Stimulated activated CD4-positive, alpha-beta T cell treated with anti-CD3 and anti-CD28 coated beads, Interleukin-1b, Interleukin-23, amount 100 ng/mL, for 4 hours (primary cell): ENCODE data around the gene TINAG.

Experiments
- DNase-seq, 2 donors: peaks; one replicate each; pipeline ENCODE4 v3.0.0-alpha.2; 2020; ENCODE audit warnings: low read depth in 2 of 2

The TINAG gene

GRCh38 chr6:54427396-54427937, 119.2 kb downstream of the TINAG start:
- no peak for DNase-seq

- no peak for DNase-seq
Observed at GRCh38 chr6:54428431-54428830, 120.2 kb downstream of the TINAG start.

DNA sequence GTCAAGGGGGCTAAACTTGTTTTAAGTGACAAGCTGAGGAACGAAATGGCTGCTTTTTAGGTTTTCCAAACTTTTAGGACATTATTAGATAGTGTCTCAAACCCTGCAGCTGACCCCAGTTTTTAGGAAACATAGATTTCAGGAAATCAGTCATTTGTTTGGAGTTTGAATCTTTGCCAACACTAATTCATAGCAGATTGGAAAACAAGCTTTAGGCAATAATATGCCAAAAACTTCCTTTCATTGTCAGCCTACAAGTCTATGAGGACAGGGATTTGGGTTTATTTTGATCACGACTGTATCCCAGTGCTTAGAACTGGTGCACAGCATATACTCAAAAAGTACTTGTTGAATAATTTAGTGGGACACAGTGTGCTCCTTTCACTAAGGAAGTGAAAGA, 123.2 kb downstream of the TINAG start:
- DNase-seq = no peak
